ENCODE measurements around the gene MLLT10. TPM values are rescaled to one million over a fixed set of nuclear protein-coding genes. Genes with fewer than 3 reads are reported as not detected.
A peak's percentile ranks its signal among the peaks of the same experiment; 100 is the strongest.

The MLLT10 gene
- total and polyA plus RNA-seq, 9 of the 15 experiments (the other 6 are each of a cell fraction or from before 2014, with no cell fraction given) = 18.8 to 81.4 (median 64.2) TPM

GRCh38 chr10:21517134-21518031 lies 16.6 kb upstream of the MLLT10 start (continued):
- TF ChIP-seq KDM4B (IDR thresholded peaks at IDR 0.05; ENCODE audit: borderline replicate concordance in 2 of 2, low read depth in 1 of 2) = no peak
- TF ChIP-seq CBX2 (IDR thresholded peaks at IDR 0.05; ENCODE audit: insufficient read depth, low read length, poor library complexity, severe bottlenecking) = no peak
- TF ChIP-seq THAP7 (CRISPR knock-in tag; IDR thresholded peaks at IDR 0.05) = no peak
- no peak for TF ChIP-seq ZNF449 (CRISPR knock-in tag; IDR thresholded peaks at IDR 0.05)
- TF ChIP-seq UBTF (IDR thresholded peaks at IDR 0.05; ENCODE audit: borderline replicate concordance in 1 of 2, low read depth in 2 of 2, low read length in 2 of 2) = peak in 1 of 2 experiments; percentile 91; a peak in 2 of 4 replicates
- no peak for TF ChIP-seq KDM5B (IDR thresholded peaks at IDR 0.05; ENCODE audit: insufficient replicate concordance, low read depth, low read length)
- no peak for TF ChIP-seq MCM2 (IDR thresholded peaks at IDR 0.05; ENCODE audit: low read depth)
- TF ChIP-seq EP400 (IDR thresholded peaks at IDR 0.05) = no peak
- TF ChIP-seq IRF9 (tag; IDR thresholded peaks at IDR 0.05) = no peak
- TF ChIP-seq XRCC5 (IDR thresholded peaks at IDR 0.05; ENCODE audit: low read depth, low read length) = no peak
- no peak for TF ChIP-seq BCOR (IDR thresholded peaks at IDR 0.05)
- TF ChIP-seq IRF1 (CRISPR knock-in tag; IDR thresholded peaks at IDR 0.05; ENCODE audit: borderline replicate concordance) = no peak
- TF ChIP-seq BRCA1 (IDR thresholded peaks at IDR 0.05) = no peak
- no peak for TF ChIP-seq BRCA1 (CRISPR knock-in tag; IDR thresholded peaks at IDR 0.05)
- peak; percentile 9 for TF ChIP-seq NFYB (IDR thresholded peaks at IDR 0.05; ENCODE audit: extremely low read depth, insufficient read length)
- no peak for TF ChIP-seq ZNF655 (CRISPR knock-in tag; IDR thresholded peaks at IDR 0.05)
- peak; percentile 20 for TF ChIP-seq TAF1 (IDR thresholded peaks at IDR 0.05; ENCODE audit: control insufficient read depth, extremely low read depth, insufficient read depth, low read length, severe bottlenecking)
- TF ChIP-seq ZBTB7A (IDR thresholded peaks at IDR 0.05; ENCODE audit: borderline replicate concordance, control insufficient read depth, low read depth, low read length) = peak; percentile 23; the same call in 1 of the 2 replicates
